H1 (cell line): ENCODE data around the gene NEUROG1. TPM values are rescaled to one million over a fixed set of nuclear protein-coding genes. Genes with fewer than 3 reads are reported as not detected.

Source experiments
- CTCF ChIA-PET: fragments of 300-600 bp; sonication (Branson Sonifier 250); formaldehyde crosslinking; loops from one replicate; lab custom pipeline; 2021; ENCODE audit not compliant: partially characterized antibody; lab: Charles Lee
- POLR2A ChIA-PET: fragments of 300-600 bp; sonication (Branson Sonifier 250); formaldehyde crosslinking; loops from one replicate; lab custom pipeline; 2021; ENCODE audit warnings: inconsistent platforms; ENCODE audit not compliant: partially characterized antibody; lab: Charles Lee
- DNase-seq, 2 experiments: peaks; one replicate each; pipeline versions ENCODE4 v3.0.0 to v3.0.0-alpha.2; 2010 to 2022; ENCODE audit warnings: low spot score in 2 of 2, low read depth in 1 of 2, mixed read lengths in 1 of 2
- FAIRE-seq: peaks from 2 replicates; lab custom pipeline; 2011; peaks lifted over from hg19 to GRCh38; lab: Jason Lieb, UNC
- H2AFZ ChIP-seq: 2 replicates; pipeline ENCODE4 v1.8.1; 2012; ENCODE audit warnings: low read length, inconsistent platforms
- H2AK5ac ChIP-seq: 2 replicates; pipeline ENCODE4 v1.6.1; 2013; ENCODE audit warnings: low read depth, low read length
- H2BK120ac ChIP-seq: replicated peaks from 2 replicates; pipeline ENCODE3; 2013; ENCODE audit warnings: low read depth, low read length, inconsistent platforms
- H2BK12ac ChIP-seq: 2 replicates; pipeline ENCODE4 v1.6.1; 2013; ENCODE audit warnings: low read depth, low read length
- H2BK15ac ChIP-seq: 2 replicates; pipeline ENCODE4 v1.6.1; 2013; ENCODE audit warnings: low read length
- H2BK20ac ChIP-seq: 2 replicates; pipeline ENCODE4 v1.6.1; 2013; ENCODE audit warnings: low read length
- H2BK5ac ChIP-seq: 2 replicates; pipeline ENCODE4 v1.6.1; 2013; ENCODE audit warnings: low read depth, low read length
- H3K14ac ChIP-seq: 2 replicates; pipeline ENCODE4 v1.6.1; 2013; ENCODE audit warnings: inconsistent platforms; ENCODE audit not compliant: insufficient read length
- H3K18ac ChIP-seq: 2 replicates; pipeline ENCODE4 v1.6.1; 2013; ENCODE audit warnings: low read length; ENCODE audit errors: extremely low read depth
- H3K23ac ChIP-seq: 2 replicates; pipeline ENCODE4 v1.6.1; 2013; ENCODE audit warnings: inconsistent platforms; ENCODE audit not compliant: insufficient read length
- H3K23me2 ChIP-seq: 2 replicates; pipeline ENCODE4 v1.6.1; 2013; ENCODE audit warnings: low read depth, low read length
- H3K27ac ChIP-seq: 2 replicates; pipeline ENCODE4 v1.6.1; 2011; ENCODE audit warnings: low read depth, low read length, inconsistent platforms
- H3K27me3 ChIP-seq, 4 experiments: replicated peaks in 1 of 4; 1 replicate in 1 of 4; 2 replicates in 3 of 4; pipeline versions ENCODE4 v1.6.1 to v1.8.1; 2011 to 2013; ENCODE audit warnings: low read length in 3 of 4, mild to moderate bottlenecking in 3 of 4, inconsistent platforms in 2 of 4, mixed read lengths in 2 of 4, moderate library complexity in 1 of 4; ENCODE audit not compliant: control insufficient read depth in 3 of 4, insufficient read depth in 3 of 4; ENCODE audit errors: extremely low read depth in 1 of 4
- H3K36me3 ChIP-seq, 4 experiments: 2 replicates each; pipeline versions ENCODE4 v1.6.1 to v1.8.1; 2011 to 2013; ENCODE audit warnings: mild to moderate bottlenecking in 4 of 4, low read length in 3 of 4, moderate library complexity in 2 of 4, control low read depth in 1 of 4, inconsistent platforms in 1 of 4; ENCODE audit not compliant: insufficient read depth in 4 of 4, control insufficient read depth in 2 of 4
- H3K4ac ChIP-seq: replicated peaks from 2 replicates; pipeline ENCODE3; 2013; ENCODE audit warnings: low read length, low read depth, mixed read lengths, inconsistent platforms; ENCODE audit not compliant: insufficient read length
- H3K4me1 ChIP-seq, 4 experiments: replicated peaks in 1 of 4; 1 replicate in 1 of 4; 2 replicates in 3 of 4; pipeline versions ENCODE4 v1.6.1 to v1.8.1; 2011 to 2013; ENCODE audit warnings: low read length in 3 of 4, inconsistent platforms in 2 of 4, mixed read lengths in 1 of 4; ENCODE audit not compliant: insufficient read depth in 4 of 4, control insufficient read depth in 3 of 4
- H3K4me2 ChIP-seq, 2 experiments: 2 replicates each; pipeline versions ENCODE4 v1.6.1 to v1.8.1; 2011 to 2013; ENCODE audit warnings: low read depth in 2 of 2, low read length in 2 of 2, control low read depth in 1 of 2, inconsistent platforms in 1 of 2, mild to moderate bottlenecking in 1 of 2; ENCODE audit not compliant: insufficient read depth in 1 of 2
- H3K4me3 ChIP-seq, 4 experiments: fragments of 200-600, 300-600 bp in 1 of 4; sonication (generic), shearing (Covaris generic), sonication (Bioruptor Twin) in 1 of 4; 2 replicates each; pipeline versions ENCODE4 v1.5.1 to v1.8.1; 2011 to 2016; ENCODE audit warnings: low read length in 4 of 4, low read depth in 3 of 4, control low read depth in 2 of 4, inconsistent platforms in 2 of 4, mild to moderate bottlenecking in 2 of 4, mixed read lengths in 1 of 4, moderate library complexity in 1 of 4; ENCODE audit not compliant: insufficient read depth in 2 of 4; ENCODE audit errors: extremely low read depth in 1 of 4
- H3K56ac ChIP-seq: replicated peaks from 2 replicates; pipeline ENCODE3; 2013; ENCODE audit warnings: low read depth, mild to moderate bottlenecking, mixed read lengths, low read length, inconsistent platforms; ENCODE audit not compliant: insufficient read length
- H3K79me1 ChIP-seq: 2 replicates; pipeline ENCODE4 v1.6.1; 2013; ENCODE audit warnings: low read depth, low read length, control low read depth
- H3K79me2 ChIP-seq, 2 experiments: 2 replicates each; pipeline versions ENCODE4 v1.6.1 to v1.8.1; 2012 to 2013; ENCODE audit warnings: low read length in 2 of 2, mild to moderate bottlenecking in 2 of 2, inconsistent platforms in 1 of 2; ENCODE audit not compliant: insufficient read depth in 2 of 2, control insufficient read depth in 1 of 2
- H3K9ac ChIP-seq, 4 experiments: replicated peaks in 1 of 4; 1 replicate in 1 of 4; 2 replicates in 3 of 4; pipeline versions ENCODE4 v1.6.1 to v1.8.1; 2011 to 2013; ENCODE audit warnings: low read depth in 3 of 4, low read length in 3 of 4, control low read depth in 2 of 4, mild to moderate bottlenecking in 2 of 4, moderate library complexity in 2 of 4, inconsistent platforms in 1 of 4; ENCODE audit errors: extremely low read depth in 1 of 4
- H3K9me3 ChIP-seq, 2 experiments: 2 replicates each; pipeline versions ENCODE4 v1.6.1 to v1.8.1; 2012 to 2013; ENCODE audit warnings: mild to moderate bottlenecking in 2 of 2, moderate library complexity in 2 of 2, control low read depth in 1 of 2, inconsistent platforms in 1 of 2, low read depth in 1 of 2, low read length in 1 of 2, mixed read lengths in 1 of 2; ENCODE audit not compliant: insufficient read depth in 2 of 2
- H4K20me1 ChIP-seq, 2 experiments: replicated peaks in 1 of 2; 2 replicates each; pipeline versions ENCODE3 to v1.8.1; 2011 to 2013; ENCODE audit warnings: inconsistent platforms in 2 of 2, low read length in 2 of 2, mild to moderate bottlenecking in 1 of 2; ENCODE audit not compliant: insufficient read depth in 2 of 2, control insufficient read depth in 1 of 2
- H4K5ac ChIP-seq: 2 replicates; pipeline ENCODE4 v1.6.1; 2013; ENCODE audit warnings: low read length, low read depth, mixed read lengths, inconsistent platforms; ENCODE audit not compliant: insufficient read length
- H4K8ac ChIP-seq: 2 replicates; pipeline ENCODE4 v1.8.0; 2013; ENCODE audit warnings: mild to moderate bottlenecking, moderate library complexity, low read length, inconsistent platforms; ENCODE audit not compliant: insufficient read depth; ENCODE audit errors: extremely low read depth
- H4K91ac ChIP-seq: replicated peaks from 2 replicates; pipeline ENCODE3; 2013; ENCODE audit warnings: low read length, mixed read lengths, inconsistent platforms; ENCODE audit not compliant: insufficient read length
- CHD2 ChIP-seq: IDR thresholded peaks from 2 replicates; pipeline ENCODE4 v1.6.1; 2012; ENCODE audit warnings: low read length, improper control_type of control experiment
- KDM5A ChIP-seq: fragments of 200-600 bp; IDR thresholded peaks from 2 replicates; pipeline ENCODE4 v1.7.1; 2012; ENCODE audit warnings: mild to moderate bottlenecking, low read length, inconsistent platforms, mixed read lengths
- POLR2A ChIP-seq, 2 experiments: IDR thresholded peaks; 1 replicate in 1 of 2; 2 replicates in 1 of 2; pipeline ENCODE4 v1.6.1; 2011; ENCODE audit warnings: low read depth in 2 of 2, low read length in 2 of 2, mild to moderate bottlenecking in 2 of 2; ENCODE audit errors: control extremely low read depth in 1 of 2
- POLR2AphosphoS5 ChIP-seq: IDR thresholded peaks from 2 replicates; pipeline ENCODE4 v1.6.1; 2011; ENCODE audit warnings: low read depth, low read length
- RAD21 ChIP-seq, 2 experiments: IDR thresholded peaks in 1 of 2; conservative IDR thresholded peaks in 1 of 2; 2 replicates each; pipeline ENCODE4 v1.6.1; 2011; ENCODE audit warnings: low read depth in 2 of 2, low read length in 2 of 2, improper control_type of control experiment in 1 of 2, inconsistent platforms in 1 of 2, mild to moderate bottlenecking in 1 of 2, moderate library complexity in 1 of 2
- RFX5 ChIP-seq: IDR thresholded peaks from 2 replicates; pipeline ENCODE4 v1.6.1; 2011; ENCODE audit warnings: low read depth, low read length, improper control_type of control experiment, borderline replicate concordance
- SAP30 ChIP-seq: fragments of 300-600 bp; sonication (generic); IDR thresholded peaks from 2 replicates; pipeline ENCODE4 v1.7.1; 2012; ENCODE audit warnings: low read length, moderate library complexity, mild to moderate bottlenecking, inconsistent platforms; ENCODE audit not compliant: insufficient read depth, insufficient replicate concordance
- TEAD4 ChIP-seq: IDR thresholded peaks from 2 replicates; pipeline ENCODE4 v1.6.1; 2012; ENCODE audit warnings: low read depth, low read length, inconsistent platforms, mixed read lengths
- WGBS, 2 experiments: shearing (Covaris generic) in 1 of 2; methylation state at CpG; one replicate each; pipeline versions ENCODE4 v1.1.6 to v1.1.7; 2013 to 2015; ENCODE audit warnings: low lambda C conversion rate in 2 of 2, mixed read lengths in 2 of 2, inconsistent platforms in 1 of 2, low coverage in 1 of 2, missing lambda C conversion rate in 1 of 2; ENCODE audit not compliant: insufficient replicate concordance in 2 of 2, insufficient coverage in 1 of 2, insufficient read length in 1 of 2; ENCODE audit errors: extremely low coverage in 1 of 2, missing lambda C conversion rate in 1 of 2; 5-methylcytosine and 5-hydroxymethylcytosine counted together
- polyA plus RNA-seq, 7 experiments: library from polyadenylated mRNA; depleted of rRNA in 3 of 7; stranded (reverse) in 5 of 7; unstranded in 2 of 7; fragments of >200 nt in 5 of 7; fragments of 200-250 nt in 2 of 7; gene quantifications; 1 replicate in 5 of 7; 2 replicates in 1 of 7; 4 replicates in 1 of 7; pipeline versions ENCODE4 v1.2.1 to v1.2.3, GENCODE V29; 2011 to 2013; ENCODE audit warnings: missing spikeins in 2 of 7, mixed read lengths in 2 of 7
- total RNA-seq: library from RNA; stranded (reverse); fragmentation: NEBNext Ultra II Directional; extraction: Animal tissue kit (Norgen Biotek cat#: 25700); gene quantifications from 2 replicates; pipeline ENCODE4 v1.2.1, GENCODE V29; 2021
- TF ChIP-seq, protein P1 (sequence below): IDR thresholded peaks from 2 replicates; pipeline ENCODE4 v1.6.1; 2011; ENCODE audit warnings: low read depth, mild to moderate bottlenecking, low read length; ENCODE audit not compliant: insufficient read depth
- TF ChIP-seq, protein P2 (sequence below), 3 experiments: IDR thresholded peaks; 1 replicate in 2 of 3; 2 replicates in 1 of 3; pipeline versions ENCODE4 v1.5.1 to v1.6.1; 2011; ENCODE audit warnings: low read length in 3 of 3, mild to moderate bottlenecking in 3 of 3, inconsistent platforms in 2 of 3, low read depth in 1 of 3, moderate library complexity in 1 of 3; ENCODE audit not compliant: insufficient read depth in 1 of 3; ENCODE audit errors: control extremely low read depth in 1 of 3

NEUROG1 gene
- total and polyA plus RNA-seq, 2 of the 8 experiments (the other 6 are each of a cell fraction or from before 2014, with no cell fraction given), result not detected

GRCh38 chr5:135546912-135547311 is 11.1 kb upstream of the NEUROG1 start:
- no peak overlapping the region for H2BK12ac ChIP-seq
- H4K8ac ChIP-seq, result no peak overlapping the region
- H3K4me1 ChIP-seq, result peaks cover 6 to 13% (median 10%) of the 10 kb centered on the region in 4 experiments; a peak in 6 of 7 replicates
- H3K23ac ChIP-seq, result no peak overlapping the region
- H3K79me1 ChIP-seq, result no peaks in the 10 kb centered on the region
- no peak overlapping the region for H2BK120ac ChIP-seq
- no peak overlapping the region for H2BK5ac ChIP-seq
- peaks cover 88 to 98% (median 96%) of the 10 kb centered on the region in 4 experiments for H3K27me3 ChIP-seq
- H3K4me3 ChIP-seq, result no peak overlapping the region
- FAIRE-seq (no peak), DNase-seq (no peak)
- no peaks in the 10 kb centered on the region; a peak in 1 of 8 replicates for H3K36me3 ChIP-seq
- WGBS, 2 experiments, result 52% methylated on average over 4 of the region's 4 CpGs; no CpG with 5 or more reads in 1 of the 2 experiments
- H3K18ac ChIP-seq, result no peak overlapping the region; the same call in 1 of the 2 replicates
- no peak overlapping the region for H3K56ac ChIP-seq
- no peaks in the 10 kb centered on the region for H3K79me2 ChIP-seq
- no peak overlapping the region; a peak in 1 of 4 replicates for H3K4me2 ChIP-seq
- ChIA-PET POLR2A (interaction anchor here (1.3 kb wide), 1 partner anchor 58 kb away, joined by 4 read pairs; no protein-coding TSS in a partner anchor), CTCF (interaction anchor here (0.9 to 11.4 kb wide), 8 partner anchors 12 to 326 kb away, joined by 3 to 778 read pairs (median 4); partner anchors contain the start of genes CXCL14 and TIFAB)
- no peak overlapping the region for H3K27ac ChIP-seq
- H4K20me1 ChIP-seq, result peaks cover 8 to 50% of the 10 kb centered on the region in 2 experiments
- H4K91ac ChIP-seq, result no peak overlapping the region
- H2AFZ ChIP-seq, result no peak overlapping the region
- H2BK20ac ChIP-seq, result no peak overlapping the region
- H3K23me2 ChIP-seq, result no peaks in the 10 kb centered on the region; the same call in 1 of the 2 replicates
- H2AK5ac ChIP-seq, result no peak overlapping the region
- no peaks in the 10 kb centered on the region for H3K9me3 ChIP-seq
- no peak overlapping the region for H4K5ac ChIP-seq
- no peak overlapping the region for H3K4ac ChIP-seq
- H3K9ac ChIP-seq, result no peak overlapping the region
- no peak overlapping the region for H3K14ac ChIP-seq
- H2BK15ac ChIP-seq, result no peak overlapping the region
- TF ChIP-seq CHD2 (no peak), KDM5A (no peak), POLR2A (IDR thresholded peaks at IDR 0.05; ENCODE audit: control extremely low read depth in 1 of 2, low read depth in 2 of 2, low read length in 2 of 2) (no peak), POLR2AphosphoS5 (no peak), RAD21 (IDR thresholded peaks at IDR 0.05 in 1 of 2, conservative IDR thresholded peaks at IDR 0.05 in 1 of 2; ENCODE audit: low read depth in 2 of 2, low read length in 2 of 2) (peak; percentile 26 to 50; a peak in 3 of 4 replicates), TEAD4 (no peak), SAP30 (no peak), RFX5 (no peak)
- TF ChIP-seq, protein P1, sequence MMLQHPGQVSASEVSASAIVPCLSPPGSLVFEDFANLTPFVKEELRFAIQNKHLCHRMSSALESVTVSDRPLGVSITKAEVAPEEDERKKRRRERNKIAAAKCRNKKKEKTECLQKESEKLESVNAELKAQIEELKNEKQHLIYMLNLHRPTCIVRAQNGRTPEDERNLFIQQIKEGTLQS, result no peak
- TF ChIP-seq, protein P2, sequence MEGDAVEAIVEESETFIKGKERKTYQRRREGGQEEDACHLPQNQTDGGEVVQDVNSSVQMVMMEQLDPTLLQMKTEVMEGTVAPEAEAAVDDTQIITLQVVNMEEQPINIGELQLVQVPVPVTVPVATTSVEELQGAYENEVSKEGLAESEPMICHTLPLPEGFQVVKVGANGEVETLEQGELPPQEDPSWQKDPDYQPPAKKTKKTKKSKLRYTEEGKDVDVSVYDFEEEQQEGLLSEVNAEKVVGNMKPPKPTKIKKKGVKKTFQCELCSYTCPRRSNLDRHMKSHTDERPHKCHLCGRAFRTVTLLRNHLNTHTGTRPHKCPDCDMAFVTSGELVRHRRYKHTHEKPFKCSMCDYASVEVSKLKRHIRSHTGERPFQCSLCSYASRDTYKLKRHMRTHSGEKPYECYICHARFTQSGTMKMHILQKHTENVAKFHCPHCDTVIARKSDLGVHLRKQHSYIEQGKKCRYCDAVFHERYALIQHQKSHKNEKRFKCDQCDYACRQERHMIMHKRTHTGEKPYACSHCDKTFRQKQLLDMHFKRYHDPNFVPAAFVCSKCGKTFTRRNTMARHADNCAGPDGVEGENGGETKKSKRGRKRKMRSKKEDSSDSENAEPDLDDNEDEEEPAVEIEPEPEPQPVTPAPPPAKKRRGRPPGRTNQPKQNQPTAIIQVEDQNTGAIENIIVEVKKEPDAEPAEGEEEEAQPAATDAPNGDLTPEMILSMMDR (IDR thresholded peaks at IDR 0.05; ENCODE audit: control extremely low read depth in 1 of 3, insufficient read depth in 1 of 3, low read depth in 1 of 3, low read length in 3 of 3), result peak in 2 of 3 experiments; percentile 20 to 27; a peak in 2 of 4 replicates
